GM12801 (cell line): ENCODE measurements around the gene CPNE1.

Source experiments
- CTCF ChIP-seq: IDR thresholded peaks from one replicate; pipeline ENCODE4 v1.5.1; 2011; ENCODE audit warnings: control low read depth; ENCODE audit not compliant: insufficient read length; ENCODE audit errors: extremely low read depth

Gene CPNE1

GRCh38 chr20:35704514-35705261 lies 40.0 kb upstream of the CPNE1 start:
- no peak for TF ChIP-seq CTCF

GRCh38 chr20:35702824-35703695 lies 38.4 kb upstream of the CPNE1 start:
- TF ChIP-seq CTCF: no peak

DNA sequence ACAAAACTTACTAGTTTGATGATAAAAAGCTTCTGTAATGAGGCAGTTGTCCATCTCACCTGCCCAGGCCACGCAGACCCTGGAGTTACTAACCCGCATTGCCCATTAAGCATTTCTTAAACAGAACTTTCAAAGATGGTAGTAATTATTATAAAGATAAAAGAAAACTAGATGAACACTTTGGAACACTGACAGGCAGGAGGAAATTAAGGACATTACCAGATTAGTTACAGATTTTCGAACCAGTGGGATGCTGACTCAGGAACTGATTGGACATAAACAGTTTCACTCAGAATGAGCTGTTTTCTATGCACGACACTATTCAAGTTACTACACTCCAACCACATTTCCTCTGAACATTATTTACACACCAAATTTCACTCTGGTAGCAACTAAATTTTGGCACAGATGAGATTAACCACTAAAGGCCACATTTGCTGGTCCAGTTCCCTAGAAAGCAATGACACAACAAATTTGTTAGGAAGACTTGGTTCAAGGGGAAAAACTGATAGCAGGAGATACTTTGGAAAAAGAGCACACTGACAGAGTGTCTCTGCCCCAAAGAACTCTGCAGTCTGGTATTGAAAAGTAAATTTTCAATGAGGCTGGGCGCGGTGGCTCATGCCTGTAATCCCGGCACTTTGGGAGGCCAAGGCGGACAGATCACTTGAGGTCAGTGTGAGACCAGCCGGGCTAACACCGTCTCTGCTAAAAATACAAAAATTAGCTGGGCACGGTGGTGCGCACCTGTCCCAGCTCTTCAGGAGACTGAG lies 37.5 kb upstream of the CPNE1 start:
- no peak for TF ChIP-seq CTCF

DNA sequence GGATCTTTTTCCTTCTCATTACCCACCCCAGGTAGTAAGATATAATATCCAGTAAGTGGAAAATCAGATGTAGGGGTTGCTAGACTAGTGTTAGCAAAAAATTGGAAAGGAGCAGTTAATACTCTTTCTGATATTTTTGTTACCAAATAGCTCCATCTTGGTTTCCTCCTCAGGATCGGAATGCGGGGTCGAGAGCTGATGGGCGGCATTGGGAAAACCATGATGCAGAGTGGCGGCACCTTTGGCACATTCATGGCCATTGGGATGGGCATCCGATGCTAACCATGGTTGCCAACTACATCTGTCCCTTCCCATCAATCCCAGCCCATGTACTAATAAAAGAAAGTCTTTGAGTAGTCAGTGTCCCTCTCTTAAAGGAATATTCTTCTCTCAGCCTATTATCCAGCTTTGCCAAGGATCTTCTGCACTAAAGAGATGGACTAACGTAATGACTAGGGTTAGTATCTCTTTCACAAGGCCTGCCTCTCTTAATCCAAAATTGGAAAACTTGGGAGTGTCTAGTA lies 36.0 kb upstream of the CPNE1 start:
- no peak for TF ChIP-seq CTCF

GRCh38 chr20:35699957-35700624 lies 35.4 kb upstream of the CPNE1 start:
- TF ChIP-seq CTCF: no peak

- no peak for TF ChIP-seq CTCF
These were observed 34.6 kb upstream of the CPNE1 start, which contains the start of the genes NFS1 and ROMO1 for GRCh38 chr20:35699127-35699956. TSS of gene NFS1 (minus strand) at chr20:35699352. CDS start at chr20:35699288, 64 bp downstream. TSS of gene ROMO1 (plus strand) at chr20:35699405. CDS start at chr20:35699633, 228 bp downstream.
